Suppressor macrophage (primary cell): ENCODE results near the gene DHX8.

Experiments
- DNase-seq, 4 experiments: peaks; one replicate each; pipeline ENCODE4 v3.0.0-alpha.2; 2020 to 2022

Gene DHX8

DNA sequence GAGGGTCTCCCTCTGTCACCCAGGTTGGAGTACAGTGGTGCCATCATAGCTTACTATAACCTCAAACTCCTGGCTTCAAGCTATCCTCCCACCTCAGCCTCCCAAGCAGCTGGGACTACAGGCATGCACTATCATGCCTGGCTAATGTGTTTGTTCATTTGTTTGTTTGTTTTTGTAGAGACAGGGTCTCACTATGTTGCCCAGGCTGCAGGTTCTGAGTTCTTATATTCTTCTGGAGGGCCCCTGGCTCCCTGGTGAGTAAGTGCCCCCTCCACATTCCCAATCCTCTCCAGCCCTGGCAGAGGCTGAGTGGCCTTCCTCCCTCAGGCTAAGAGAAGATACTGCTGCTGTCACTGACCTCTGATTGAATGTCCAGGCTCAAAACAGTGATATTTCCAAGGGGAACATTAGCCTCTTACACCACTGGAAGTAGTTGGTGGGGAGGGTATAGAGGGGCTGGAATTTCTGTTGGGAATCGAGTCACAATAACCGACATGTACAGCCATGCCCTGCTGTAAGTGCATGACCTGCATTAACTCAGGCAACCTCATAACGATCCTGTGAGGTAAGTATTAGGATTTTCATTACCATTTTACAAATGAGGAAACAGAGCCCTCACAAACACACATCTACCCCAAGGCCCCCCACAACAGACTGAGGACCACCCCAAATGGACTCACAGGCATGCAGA, 65.1 kb downstream of the DHX8 start:
- DNase-seq = no peak

DNA sequence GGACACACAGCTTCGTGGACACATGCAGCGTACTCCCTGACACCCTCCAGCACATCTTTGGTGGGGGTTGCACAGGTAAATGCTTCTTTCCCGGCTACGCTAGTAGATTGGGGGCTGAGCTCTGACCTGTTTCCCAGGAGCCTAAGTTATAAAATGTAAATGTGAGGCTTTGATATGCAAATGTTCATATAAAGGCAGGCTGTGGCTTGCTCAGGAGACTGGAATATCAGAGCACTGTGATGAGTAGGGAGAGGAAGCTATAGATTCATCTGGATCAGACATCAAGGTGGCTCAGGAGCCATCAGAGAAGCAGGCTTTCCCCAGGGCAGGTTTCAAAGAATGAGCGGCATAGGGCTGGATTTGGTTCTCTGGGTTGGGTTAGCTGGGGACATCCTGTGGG, 65.7 kb downstream of the DHX8 start:
- no peak for DNase-seq

DNA sequence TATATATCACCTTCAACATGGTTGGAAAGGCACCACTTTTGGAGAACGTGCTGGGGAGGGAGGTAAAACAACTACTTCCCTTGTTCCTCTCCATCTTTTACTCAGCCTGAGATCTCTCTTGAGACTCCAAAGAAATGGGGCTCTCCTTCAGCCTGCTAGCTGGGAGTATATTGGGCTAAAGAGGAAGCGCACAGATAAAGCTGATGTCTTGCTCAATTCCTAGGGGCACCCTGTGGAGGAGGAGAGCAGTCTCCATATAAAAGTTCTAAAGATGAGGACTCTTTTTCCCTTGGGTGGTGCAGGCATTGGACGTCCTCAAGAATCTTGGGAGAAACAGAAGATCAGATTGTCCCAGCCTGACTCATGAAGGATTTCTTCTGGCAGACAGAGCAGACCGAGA, 67.0 kb downstream of the DHX8 start:
- peak in 3 of 4 experiments; percentile 33 to 55 (median 42) for DNase-seq

DNA sequence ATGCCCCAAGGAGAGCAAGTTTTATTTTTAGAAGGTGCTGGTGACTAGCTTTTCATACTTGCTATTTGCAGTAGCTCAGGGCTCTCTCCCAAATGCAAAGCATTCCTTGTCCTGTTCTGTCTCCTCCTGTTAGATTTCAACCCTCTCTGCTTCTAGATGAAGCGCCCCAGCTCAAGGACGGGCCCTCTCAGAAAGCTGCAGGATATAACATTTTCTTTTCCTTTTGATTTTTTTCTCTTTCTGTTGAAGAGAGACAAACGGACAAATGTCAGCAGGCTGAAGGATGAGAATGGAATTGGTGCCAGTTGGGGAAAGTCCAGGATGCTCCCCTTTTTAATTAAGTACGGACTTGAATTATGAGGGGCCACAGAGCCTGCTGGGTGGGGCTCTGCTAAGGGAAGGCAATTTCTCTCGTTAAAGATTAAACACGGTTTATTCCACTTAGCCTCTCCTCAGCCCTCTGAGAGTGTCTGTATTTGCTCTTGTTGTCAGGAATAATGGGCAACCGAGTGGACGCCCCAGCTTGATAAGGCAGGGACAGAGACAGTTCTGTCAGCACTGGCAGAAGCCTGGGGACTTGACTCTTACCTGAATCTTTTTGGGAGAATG, 68.6 kb downstream of the DHX8 start:
- DNase-seq = no peak

DNA sequence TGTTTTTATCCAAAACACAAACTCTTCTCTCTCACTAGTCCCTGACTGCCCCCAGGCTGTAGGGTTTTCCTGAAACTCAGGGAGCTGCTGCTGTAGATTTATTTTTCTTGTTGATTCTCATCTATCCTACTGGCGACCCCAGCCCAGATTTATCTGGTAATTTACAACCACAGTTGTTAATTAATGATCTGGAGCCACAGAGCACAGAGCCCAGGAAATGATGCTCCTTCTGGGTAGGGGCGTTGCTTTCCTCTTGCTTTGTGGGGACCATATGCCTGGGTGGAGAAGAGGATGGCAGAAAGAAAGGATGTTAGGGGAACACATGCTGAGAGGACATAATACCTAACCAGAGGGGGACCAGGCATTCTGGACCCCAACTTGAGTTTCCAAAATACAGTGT, 69.8 kb downstream of the DHX8 start:
- no peak for DNase-seq

DNA sequence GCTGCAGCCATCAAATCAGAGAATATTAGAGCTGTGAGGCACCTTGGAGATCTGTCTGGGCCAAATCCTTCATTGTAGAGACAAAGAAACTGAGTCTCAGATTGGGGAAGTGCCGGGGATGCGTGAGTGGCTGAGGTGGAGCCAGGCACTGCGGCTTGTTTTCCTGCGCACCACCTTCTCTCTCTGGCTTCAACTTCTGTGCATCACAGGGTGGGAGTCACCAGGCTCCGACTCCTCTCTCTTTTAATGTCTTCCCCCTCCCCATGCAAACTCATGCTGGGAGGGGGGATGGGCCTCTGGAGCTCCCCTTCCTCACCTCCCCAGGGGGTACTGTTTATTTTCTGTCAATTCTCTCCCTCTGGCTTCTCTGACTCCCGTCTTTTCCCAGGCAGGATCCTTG, 71.1 kb downstream of the DHX8 start:
- peak in 1 of 4 experiments; percentile 21 for DNase-seq

DNA sequence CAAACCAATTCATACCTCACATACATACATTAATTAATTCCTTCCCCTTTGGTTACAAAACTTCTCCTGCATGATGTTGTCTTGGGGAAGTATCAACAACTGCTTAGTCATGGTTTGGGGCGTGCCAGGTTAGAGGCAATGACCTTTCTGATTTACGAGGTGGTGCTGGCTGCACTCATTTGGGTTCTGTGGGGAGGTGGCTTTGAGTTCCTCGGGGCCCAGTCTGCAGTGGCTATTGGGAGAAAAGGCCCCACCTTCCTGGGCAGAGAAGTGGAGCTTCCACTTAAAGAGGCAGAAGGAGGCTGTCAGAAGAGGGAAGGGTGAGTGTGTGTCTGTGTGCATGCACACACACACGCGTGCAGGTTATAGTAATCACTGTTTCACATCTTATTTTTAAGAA, 72.5 kb downstream of the DHX8 start:
- DNase-seq = peak; percentile 81 to 91 (median 82)

DNA sequence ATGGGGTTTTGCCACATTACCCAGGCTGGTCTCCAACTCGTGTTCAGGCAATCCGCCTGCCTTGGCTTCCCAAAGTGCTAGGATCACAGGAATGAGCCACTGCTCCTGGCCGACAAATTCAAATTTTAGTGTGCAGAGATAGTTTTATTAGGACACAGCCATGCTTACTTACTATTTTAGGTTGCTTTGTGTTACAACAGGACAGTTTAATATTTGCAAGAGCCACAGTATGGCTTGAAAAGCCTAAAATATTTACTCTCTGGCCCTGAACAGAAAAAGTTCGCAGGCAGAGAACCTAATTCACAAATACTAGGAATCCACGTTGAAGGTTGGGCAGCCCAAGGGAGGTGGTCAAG, 75.0 kb downstream of the DHX8 start:
- no peak for DNase-seq

DNA sequence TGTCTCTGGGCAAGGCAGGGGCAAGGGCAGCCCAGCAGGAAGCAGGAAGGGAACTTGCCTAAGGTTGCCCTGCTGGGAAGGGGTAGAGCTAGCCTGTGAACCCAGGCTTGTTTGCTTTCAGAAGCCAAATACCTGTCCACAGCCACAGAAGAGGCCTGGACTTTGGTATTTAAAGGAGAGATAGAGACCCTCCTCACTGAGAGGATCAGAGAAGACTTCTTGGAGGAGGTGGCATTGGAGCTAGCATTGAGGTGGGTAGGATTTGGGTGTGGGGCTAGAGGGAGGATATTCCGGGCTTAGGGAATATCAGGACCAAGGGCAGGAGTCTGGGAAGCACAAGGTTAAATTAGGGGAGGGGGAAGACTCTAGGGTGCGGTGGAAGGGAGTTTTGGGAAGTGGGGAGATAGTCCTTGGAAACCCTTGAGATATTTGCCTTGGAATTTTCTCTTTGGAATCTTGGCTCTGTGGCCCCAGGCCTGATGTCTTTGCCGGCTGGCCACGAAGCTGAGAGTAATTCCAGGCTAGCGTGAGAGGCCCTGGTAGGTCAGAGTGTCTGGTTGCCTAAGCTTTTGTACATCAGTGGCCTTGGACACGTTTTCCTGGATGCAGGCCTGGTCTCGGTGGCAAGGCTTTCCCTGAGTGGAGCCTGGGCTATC, 75.5 kb downstream of the DHX8 start:
- no peak for DNase-seq

DNA sequence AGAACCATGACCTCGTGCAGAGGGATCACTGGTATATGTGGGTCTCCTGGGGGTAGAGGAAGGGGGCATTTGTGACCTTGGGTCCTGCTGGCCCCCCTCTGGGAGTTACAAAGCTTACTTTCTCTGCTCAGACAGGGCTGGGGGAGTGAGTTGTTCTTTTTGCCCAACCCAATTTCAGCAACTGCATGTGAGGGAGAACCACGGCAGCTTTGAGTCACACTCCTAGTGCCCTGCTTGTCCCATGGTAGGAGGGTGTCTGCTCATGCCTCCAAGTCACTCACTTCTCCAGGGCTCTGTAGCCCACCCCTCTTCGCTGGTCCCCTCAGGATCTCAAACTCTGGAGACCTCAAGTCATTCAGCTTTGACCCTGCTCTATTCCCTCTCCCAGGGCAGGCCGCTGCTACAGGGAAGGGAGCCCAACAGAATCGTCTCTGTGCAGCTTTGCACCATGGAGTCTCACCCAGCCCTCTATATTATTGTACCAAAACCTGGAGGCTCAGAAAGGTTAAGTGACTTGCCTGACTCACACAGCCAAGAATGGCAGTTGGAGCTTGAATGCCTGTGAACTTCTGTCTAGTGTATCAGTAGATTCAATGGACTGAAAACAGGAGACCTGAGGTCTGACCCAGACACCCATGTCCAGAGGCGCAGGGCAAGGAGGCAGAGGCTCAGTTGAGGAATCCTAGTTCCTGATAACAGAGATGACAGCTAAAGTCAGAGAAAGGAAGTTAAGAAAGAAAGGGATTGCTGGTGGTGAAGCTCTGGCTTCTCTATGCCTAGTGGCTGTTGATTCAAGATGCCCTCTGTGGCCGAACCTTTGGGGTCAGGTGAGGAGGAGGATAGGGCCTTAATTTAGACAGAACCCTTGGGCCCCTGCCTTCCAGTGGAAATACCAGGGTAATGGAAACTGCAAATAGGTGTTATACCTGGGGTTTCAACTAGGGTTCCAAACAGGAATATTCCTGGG, 77.0 kb downstream of the DHX8 start:
- DNase-seq = peak in 2 of 4 experiments; percentile 18 to 31

DNA sequence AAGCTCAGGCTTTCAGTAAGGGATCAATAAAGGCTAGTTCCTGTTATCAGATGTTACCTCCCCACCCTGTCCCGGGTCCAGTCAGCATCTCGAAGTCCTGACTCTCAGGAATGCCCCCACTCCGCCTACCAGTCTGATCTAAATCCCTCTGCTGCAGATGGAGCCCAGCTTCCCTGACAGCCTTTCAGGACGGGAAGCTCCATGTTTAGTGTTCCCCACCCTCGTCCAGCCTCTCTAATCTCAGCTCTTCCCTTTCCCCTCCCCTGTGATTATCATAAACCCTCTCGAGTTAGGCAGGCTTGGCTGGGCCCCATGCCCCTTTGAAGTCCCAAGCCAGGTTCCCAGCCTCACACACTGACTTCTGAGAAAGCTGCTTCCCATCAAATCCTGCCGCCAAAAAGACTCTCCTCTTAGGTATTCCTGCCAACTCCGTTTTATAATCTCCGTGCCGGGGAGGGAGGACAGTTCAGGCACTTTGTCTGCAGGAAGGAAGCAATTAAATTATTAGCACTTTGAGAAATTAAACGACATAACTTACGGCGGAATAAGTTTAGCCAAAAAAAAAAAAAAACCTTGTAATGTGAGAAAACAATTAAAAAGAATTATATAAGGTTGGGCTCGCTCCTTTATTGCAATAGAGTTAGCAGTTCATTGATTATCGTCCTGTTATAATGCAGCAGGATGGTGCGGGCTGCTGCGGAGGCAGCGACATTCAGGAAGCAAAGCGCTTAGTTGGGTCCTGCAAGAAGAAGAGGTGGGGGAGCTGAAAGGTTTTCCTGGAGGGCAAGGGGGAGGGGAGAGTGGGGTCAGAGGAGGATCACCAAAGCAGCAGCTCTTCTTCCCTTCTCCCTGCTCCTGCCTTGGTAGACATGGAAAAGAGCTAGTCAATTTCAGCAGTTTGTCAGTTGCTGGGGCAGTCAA, 79.2 kb downstream of the DHX8 start:
- DNase-seq = no peak

DNA sequence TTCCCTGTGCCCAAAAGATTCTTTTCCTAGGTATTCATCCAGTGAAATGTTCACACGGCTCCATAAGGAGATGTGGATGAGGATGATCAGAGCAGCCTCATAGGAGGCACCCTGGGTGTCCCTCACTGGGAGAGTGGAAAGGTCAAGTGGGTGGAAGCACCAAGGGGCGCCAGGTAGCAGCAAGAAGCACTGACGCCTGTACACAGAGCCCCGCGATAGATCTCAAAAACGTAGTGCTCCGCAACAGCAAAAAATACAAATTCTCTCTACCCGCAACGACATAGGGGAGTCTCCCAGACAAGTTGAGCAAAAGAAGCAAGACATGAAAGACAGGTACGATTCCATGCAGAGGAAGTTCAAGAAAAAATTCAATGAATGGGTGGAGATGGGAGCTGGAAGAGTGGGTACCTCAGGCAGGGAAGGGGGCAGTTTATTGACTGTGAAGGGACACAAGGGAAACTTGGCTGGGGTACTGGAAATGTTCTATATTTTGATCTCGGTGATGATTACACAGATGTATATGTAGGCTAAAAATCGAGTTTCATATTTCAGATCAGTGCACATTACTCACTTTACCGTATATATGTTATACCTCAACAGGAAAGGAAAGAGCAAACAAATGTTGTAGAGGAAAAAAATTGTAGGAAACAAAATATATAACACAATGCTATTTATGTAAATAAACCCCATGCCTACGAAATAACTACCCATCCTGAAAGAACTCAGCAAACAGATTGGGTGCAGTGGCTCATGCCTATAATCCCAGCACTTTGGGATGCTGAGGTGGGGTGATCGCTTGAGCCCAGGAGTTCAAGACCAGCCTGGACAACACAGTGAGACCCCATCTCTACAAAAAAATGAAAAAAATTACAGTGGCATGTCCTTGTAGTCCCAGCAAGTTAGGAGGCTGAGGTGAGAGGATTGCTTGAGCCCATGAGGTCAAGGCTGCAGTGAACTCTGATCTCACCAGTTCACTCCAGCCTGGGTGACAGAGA, 80.1 kb downstream of the DHX8 start:
- no peak for DNase-seq

DNA sequence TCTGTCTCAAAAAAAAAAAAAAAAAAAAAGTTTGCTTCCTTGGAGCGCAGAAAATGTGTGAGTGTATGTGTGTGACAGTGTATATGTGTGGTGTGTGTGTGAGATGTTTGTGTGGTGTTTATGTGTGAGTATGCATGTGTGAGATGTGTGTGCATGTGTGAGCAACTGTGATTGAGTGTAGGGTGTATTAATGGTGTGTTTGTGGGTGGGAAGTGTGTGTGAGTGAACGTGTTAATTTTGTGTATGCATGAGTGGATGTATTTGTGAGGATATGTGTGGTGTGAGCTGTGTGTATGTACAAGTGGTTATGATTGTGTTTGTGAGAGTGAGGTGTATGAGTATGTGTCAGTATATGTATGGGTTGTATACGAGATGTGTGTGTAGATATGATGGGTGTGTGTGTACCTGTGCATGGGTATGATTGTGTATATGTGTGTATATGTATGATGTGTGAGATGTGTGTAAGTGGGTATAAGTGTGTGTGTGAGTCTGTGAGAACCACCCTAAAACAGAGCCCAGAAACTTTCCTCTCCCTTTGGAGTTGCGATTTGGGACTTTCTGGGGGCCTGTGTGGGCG, 84.8 kb downstream of the DHX8 start:
- no peak for DNase-seq

DNA sequence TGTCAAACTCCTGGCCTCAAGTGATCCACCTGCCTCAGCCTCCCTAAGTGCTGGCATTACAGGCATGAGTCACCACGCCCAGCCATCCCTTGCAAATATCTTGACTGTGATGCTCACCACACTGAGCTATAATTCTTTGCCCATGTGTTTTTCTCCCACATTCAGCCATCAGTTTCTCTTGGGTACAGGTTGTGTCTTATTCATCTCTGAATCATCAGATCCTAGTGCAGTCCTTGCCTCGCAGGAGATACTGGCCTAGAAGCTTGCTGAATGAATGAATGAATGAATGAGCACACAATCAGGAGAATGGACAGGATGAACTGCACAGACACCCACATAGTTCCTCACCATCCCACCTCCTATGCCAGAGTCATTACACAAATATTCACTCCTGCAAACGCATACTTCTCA, 86.7 kb downstream of the DHX8 start:
- no peak for DNase-seq

DNA sequence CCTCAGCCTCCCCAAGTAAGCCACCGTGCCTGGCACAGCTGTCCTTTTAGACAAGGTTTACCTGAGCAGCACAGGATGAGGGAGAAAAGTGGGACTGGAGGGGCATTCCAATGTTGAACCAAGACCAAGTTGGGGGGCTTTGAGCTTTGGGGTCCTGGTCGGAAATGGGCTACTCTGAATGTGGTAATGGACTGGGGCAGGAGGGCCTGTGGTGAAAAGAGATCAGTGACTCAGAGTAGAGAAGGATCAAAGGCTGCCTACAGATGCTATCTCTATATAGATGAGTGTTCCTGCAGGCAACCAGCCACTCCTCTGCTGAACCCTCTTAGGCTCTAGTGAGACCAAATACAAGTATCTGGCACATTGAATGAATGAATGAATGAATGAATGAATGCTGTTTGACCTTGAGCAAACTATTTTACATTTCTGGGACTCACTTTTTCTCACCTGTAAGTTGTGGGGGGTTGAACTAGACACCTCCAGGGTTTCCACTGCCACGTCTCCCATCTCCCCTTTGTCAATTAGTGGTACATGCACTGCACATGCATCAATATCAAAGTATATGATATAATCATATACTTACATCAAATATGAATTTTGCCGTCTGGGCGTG, 88.7 kb downstream of the DHX8 start:
- DNase-seq = no peak

DNA sequence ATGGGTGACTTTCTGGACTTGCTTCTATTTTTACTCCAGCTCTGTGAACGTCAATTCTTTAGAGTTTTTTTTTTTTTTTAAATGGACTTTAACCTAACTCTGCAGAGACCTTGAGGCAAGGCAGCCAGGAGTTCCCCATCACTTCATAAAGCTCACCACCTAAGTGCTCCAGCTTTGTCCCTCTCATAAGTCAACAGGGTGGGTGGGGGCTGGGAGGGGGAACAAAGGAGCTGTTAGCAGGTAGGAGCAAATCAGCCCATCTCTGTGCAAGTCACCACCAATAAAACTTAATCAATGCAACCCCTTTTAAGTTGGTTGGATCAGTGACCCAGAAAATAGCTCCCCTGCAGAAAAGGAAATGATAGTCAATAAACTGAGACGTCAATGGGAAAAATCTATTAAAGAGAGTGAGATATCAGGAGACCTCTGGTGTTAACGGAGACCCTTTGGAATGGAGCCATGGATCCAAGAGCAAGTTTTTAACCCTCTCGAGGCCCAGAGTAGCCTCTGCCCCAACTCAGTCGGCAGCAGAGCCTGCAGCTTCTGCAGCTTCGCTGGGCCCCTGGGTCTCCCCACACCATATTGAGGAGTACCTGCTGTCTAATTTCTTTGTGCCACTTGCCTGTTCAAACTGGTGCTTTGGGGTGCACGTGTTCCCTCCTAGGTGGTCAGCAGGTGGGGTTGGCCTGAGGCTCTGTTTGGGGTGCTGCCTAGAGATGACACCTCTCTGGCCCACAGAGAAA, 90.0 kb downstream of the DHX8 start:
- DNase-seq = no peak

DNA sequence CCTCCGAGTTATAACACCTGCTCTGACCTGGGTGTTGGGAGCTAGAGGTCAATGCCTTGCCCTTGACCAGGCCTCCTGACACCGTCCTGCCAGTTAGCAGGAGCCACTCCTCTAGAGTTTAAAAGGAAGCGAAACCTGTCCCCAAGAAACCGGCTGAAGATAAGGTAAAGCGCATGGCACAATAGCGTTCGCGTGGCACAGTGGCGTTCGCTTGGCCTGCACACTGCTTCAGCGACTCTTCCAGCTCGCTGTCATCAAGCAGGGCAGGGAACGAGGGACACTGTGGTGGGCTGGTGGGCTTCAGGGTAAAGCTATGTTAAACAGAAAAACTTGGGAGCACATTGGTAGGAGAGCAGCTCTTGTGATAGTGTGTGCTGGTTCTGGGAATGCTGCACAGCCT, 90.6 kb downstream of the DHX8 start:
- no peak for DNase-seq

DNA sequence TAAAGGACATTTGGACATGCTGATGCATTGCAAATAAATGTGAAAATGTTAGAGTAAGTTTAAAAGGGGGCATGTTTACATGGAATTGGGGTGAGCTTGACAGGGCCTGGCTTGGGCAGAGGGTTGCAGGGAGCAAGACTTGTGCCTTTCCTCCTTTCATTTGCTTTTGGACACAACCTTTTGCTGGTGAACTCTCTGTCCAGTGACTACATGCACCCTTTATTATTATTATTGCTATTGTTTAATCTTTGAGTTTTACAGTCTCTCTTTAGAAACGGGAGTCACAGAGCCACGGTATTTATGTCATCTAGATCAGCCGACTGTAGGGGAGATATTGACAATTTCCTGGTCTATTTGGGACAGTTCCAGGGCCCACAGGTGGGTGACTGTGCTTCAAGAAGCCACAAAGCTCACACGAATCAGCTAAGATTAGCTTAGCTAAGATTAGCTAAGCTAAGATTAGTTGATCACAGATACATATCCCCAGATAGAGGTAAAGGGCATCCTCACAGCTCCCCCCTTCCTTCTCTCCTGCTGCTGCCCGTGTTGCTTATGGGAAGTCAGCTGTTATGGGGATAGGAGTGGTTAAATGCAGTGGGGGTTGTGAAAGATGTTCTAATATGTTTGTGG, 91.2 kb downstream of the DHX8 start:
- no peak for DNase-seq
